Endometrium (tissue), 2 donors: ENCODE results near the gene SBF2.

Experiments
- FAIRE-seq: peaks from 2 replicates; lab custom pipeline; 2012; peaks lifted over from hg19 to GRCh38; lab: Jason Lieb, UNC
- donor health status: control.
- donor health status: control.

The SBF2 gene

DNA sequence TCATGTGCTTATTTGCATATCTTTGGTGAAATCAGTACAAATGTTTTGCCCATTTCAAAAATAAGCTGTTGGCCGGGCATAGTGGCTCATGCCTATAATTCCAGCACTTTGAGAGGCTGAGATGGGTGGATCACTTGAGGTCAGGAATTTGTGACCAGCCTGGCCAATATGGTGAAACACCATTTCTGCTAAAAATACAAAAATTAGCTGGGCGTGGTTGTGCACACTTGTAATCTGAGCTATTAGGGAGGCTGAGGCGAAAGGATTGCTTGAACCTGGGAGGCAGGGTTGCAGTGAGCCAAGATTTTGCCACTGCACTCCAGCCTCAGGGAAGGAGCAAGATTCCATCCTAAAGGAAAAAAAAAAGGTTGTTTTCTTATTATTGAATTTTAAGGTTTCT is 494.1 kb downstream of the SBF2 start:
- FAIRE-seq = no peak

DNA sequence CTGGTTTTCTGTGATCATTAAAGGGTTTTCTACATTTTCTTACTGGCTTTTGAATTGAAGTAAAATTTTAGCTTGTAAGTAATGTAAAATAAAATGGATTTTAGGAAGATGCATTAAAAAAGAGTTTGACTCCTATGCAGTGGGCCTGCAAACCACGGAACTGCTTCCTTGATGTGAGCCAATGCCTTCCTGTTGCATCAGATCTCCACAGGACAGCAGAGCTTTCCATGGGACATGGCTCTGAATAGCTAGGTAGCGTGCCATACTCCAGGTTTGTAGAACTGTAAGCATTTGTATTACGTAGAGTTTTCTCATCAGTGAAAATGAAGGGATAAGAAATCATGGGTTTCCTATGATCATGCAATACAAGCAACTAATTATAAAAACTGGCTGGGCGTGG is 496.7 kb downstream of the SBF2 start:
- no peak for FAIRE-seq

DNA sequence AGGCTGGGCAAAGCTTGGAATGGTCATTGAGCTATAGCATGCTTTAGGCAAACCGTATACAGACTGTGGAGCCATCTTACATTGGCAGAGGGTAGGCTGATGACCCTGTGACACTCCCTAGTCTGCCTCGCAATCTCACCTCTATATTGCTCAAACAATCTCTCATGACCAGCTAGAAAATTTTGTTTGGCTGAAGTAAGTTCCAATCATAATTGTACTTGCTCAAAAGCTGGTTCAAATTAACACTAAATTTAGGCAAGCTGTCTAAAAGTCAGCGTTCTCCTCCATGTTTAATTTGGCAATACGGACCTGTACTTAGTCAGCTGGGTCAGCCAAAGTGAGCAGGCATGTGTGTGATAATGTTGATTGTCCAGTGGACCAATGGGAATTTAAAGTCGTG is 497.2 kb downstream of the SBF2 start:
- no peak for FAIRE-seq

DNA sequence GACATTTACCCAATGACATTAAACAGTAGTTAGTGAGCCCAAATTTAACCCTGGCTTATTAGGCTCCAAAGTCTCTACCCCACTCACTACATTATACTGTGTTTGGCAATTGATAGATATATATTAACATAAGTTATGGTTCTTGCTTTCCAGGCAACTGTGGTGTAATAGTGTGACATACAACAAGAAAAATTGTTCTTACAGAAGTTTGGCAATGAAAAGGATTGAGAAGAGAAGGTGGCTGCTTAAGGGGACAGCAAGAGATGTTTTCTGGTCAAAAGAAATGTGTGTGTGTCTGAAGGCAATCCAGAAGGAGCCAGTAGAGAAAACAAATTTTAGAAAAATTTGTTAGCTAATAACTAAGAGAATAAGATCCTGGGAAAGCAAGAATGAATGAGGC is 497.8 kb downstream of the SBF2 start:
- FAIRE-seq = no peak

DNA sequence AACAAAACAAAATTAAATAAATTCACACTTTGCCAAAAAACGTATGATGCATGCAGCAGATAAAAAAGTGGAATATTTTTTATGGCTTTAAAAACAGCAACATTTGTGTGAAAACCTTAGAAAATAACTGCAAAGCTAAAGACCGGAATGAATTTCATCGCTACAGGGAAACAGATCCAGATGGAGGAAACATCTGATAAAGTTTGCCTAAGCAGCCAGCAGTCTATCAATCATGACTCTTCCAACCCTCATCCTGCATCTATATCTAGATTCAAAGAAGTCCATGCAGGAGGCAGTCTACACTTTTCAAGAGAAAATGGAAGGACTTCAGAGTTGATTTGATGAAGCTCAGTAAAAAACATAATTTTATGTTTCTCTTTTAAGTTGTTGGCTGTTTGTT is 503.3 kb downstream of the SBF2 start:
- no peak for FAIRE-seq

DNA sequence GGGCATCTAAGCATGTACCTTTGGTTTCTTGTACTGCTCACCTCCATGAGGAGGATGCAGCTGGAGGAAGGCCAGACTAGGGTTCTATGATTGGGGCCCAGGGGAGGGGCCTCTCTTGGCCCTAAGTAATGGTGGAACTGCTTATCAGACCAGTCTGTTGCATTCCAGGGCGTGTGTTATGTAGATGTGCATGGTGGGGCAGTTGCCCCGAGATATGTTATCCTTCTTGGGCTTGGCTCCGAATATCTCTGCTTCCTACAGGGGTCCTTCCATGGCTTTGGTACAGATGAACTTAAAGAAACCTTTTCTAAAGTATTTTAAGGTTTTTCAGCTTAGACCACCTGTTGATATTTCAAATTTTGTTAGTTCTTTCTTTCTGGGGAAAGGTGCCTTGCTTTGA is 504.1 kb downstream of the SBF2 start:
- no peak for FAIRE-seq

DNA sequence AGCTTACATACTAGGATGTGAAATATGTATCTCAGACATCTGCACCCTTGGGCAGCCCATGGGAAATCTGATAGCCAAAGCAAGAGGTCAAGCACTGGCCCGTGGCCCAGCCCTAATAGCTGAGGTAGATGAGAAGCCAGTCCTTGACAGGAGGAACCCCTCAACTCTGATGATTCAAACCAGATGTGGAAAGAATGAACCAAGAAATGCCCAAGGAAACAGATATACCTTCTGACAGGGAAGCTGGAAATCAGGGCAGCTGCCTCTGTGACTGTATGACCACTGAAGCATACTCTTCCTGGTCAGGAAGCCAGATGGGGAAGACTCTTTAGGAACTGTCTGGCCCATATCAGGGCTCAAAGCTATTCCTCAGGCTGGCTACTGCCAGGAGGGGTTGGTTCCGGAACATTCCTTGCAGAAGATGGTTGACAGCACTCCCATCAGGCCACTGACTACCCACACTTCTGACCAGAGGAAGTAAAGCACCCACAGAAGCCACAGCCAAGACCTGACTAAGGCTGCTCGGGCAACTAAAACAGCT is 506.0 kb downstream of the SBF2 start:
- no peak for FAIRE-seq

DNA sequence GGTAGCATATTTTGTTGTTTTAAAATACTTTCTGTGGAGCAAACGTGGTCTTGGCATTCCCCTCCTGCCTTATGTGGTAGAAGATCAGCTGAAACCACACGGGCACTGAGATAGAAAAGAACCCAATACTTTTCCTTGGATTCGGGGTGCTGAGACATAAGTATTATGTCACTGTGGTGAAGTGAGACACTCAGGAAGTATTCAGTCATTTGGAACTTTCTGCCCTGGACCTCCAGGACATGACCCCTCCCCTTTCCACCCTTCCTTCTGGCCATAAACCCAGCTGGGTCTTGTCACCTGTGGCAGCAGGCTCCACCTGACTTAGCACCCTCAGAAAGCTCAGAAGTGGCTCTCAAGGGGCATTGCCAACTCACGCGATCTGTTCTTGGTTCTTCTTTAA is 506.8 kb downstream of the SBF2 start:
- FAIRE-seq = no peak

DNA sequence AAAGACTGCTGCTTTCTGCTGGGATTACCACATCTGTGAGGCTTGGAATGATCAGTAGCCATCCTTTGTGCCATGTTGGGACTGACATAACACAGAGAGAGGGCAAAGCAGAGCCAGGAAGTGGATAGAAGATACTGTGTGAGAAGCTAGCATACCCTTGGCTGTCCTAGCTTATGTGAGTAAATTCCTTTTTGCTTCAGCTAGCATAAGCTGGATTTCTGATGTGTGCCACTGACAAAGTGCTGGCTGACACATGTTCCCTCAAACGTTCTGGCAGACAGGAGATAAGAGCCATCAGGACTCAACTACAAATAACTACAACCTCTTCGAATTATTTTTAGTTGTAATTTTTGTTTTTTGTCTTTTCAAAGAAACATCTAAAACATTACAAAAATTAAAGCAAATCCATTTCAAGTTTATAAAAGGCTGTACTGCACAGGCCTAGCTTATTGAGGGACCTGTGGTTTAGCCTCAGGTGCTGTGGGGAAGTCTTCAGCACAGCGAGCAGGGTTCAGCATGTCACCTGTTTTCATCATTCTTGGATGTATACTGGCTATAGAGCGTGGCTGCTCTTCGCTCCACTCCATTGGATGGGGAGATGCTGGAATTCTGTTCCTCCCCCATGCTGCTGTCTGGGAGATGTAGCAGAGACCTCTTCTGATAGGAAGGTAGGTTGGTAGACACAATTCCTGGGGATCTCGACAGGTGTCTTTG is 509.3 kb downstream of the SBF2 start:
- no peak for FAIRE-seq

DNA sequence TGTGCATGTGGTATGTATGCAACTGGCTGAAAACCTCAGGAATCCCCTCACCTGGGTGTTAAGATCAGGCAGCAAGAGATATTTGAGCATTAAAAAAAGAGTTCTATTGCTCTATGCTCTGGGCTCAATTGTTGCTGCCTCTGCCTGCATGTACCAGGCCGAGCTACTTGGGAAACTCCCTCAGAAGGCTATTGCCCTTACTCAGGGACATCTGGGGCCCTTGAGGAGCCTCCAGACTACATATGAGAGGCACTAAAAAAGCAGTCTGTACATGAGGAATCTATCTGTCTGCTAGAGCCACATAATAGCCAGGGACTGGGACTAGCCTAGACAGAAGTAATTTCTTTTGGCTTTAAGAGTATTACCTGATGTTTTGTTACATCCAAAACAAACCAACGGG is 510.0 kb downstream of the SBF2 start:
- FAIRE-seq = no peak

DNA sequence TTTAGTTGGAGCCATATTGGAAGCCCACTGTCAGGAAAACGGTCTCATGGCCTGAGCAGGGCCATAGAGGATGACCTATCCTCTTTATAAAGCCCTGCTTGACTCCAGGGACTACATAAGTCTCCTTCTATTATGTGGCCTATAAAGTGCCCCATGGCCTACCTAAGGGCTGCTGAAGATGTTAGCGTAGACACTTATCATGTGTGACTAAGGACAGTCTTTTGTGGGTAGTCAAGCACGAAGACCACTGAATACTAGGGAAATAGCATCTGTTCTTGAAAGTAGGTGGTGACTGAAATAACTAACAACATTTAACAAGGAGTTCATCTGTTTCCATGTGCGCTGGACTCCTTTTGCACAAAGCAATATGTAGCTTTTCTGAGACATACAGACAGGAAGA is 513.1 kb downstream of the SBF2 start:
- no peak for FAIRE-seq

DNA sequence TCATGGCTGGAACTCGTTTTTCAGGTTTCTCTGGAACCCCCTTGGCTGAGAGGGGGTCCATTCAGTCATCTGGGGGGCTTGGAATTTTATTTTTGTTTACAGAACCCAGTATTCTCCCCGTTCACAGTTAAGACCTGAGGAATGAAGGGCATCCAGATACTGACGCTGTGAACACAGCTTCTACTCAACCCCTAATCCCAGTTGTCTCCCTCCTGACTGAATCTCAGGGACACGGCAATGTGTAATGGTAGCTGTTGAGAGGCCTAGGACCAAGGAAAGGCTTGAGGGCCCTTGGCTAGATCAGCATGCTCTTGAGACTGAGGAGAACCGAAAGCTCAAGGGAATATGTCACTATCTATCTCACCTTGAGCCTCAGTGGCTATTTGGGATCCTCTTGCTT is 516.5 kb downstream of the SBF2 start:
- FAIRE-seq = no peak

DNA sequence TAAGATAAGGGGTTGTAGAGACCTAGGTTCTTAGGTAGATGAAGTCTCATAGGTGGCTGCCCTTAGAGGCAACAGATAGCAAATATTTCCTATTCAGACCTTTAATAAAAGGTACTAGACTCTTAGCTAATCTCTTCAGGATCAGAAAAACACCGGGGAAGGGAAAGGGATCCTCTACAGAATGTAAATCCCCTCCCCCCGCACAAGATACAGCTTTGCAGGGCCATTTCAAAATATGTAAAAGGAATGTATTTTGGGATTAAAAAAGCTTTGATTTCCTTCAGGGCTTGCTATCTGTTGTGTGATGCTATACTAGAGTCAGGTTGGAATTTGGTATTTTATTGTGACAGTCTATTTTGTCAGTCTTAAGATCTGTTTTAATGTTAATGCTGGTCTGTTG is 517.0 kb downstream of the SBF2 start:
- no peak for FAIRE-seq

DNA sequence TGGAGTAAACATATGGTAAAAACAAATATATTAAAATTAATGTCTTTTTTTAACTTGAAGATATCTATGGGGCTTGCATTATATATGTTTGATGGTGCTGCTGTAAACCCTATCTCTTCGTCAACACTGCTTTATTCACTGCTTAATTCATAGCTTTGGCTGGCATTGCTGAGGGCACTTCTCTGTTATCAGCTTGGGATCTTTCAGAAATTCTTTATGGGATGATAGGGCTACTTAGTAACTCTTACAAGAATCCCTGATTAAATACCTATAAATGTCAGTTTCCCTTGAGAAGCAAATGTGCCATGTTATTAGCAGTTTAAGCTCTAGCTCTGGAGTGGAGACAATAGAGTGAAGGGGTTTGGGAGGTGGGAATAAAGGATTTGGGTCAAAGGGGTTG is 517.8 kb downstream of the SBF2 start:
- FAIRE-seq = no peak

DNA sequence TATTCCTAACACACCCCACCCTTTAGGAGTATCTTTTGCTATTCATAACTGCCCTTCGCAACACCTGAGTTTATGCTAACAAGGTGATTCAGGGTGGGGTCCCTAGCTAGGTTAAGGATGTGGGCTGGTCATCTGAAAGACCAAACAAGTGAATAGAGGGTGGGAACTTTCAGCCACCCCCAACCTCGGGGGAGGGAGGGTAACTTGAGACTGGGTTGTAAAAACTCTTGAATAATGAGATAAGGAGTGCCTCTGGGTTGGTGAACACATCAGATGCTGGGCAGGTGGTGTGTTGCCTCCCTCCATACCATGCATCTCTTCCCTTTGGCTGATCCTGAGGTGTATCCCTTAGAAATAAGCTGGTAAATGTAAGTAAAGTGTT is 518.6 kb downstream of the SBF2 start:
- FAIRE-seq = no peak

DNA sequence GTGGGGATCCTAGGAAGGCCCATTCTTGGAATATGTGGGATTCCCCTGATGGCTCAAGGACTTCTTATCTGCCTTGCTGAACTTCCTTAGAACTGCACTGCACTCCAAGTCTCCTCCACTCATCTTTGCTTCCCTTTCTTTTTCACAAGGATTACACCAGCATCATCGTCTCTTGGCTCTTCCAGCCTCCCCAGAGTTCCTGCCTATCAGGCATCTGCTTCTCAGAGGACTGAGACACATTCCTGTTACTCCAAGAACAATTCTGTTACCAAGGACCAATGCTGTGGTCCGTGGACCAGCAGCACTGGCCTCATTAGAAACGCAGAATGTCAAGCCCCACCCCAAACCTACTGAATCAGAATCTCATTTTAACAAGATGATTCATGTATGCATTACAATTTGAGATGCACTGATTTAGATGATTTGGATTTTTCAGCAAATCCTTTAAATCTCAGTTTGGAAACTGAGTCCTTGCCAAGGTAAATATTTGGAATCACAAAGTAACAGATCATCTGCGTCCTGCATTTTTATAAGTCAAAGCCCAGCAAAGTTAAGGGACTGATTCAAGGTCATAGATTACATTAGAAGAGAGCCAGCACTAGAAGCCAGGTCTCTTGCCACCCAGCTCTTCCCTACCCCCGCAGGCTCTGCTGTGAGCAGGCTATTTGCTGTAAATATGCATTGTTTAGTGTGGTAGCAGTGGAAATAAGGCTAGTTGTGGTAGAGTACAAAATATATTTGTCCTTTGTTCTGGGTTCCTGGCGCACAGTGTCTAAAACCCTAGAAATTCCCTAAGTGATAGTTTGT is 519.2 kb downstream of the SBF2 start:
- FAIRE-seq = no peak

DNA sequence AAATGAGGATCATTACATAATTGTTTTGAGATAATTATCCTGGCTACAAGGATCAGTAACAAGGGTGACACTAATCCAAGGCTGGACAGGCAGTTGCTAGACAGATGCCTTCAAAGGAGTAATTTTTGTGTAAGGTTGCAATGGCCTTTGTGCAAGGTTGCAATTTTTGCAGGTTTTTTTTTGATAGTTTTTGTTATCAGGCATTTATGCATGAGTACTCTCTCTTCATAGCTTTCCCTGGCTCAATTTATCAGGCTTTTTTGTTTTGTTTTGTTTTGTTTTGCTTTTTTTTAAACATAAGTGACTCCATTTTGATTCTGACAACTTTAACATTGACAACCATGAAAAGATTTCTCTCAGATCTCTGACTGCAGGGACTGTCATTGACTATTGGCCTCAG is 519.9 kb downstream of the SBF2 start:
- no peak for FAIRE-seq

DNA sequence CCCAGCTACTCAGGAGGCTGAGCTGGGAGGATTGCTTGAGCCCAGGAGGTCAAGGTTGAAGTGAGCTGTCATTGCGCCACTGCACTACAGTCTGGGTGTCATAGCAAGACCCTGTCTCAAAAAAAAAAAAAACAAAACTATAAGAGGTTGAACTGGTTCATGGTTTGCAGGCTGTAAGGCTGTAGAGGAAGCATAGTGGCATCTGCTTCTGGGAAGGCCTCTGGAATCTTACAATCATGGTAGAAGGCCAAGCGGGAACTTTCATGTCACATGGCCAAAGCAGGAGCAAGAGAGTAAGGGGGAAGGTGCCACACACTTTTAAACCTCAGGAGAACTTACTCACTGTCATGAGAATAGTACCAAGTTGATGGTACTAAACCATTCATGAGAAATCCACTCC is 520.5 kb downstream of the SBF2 start:
- FAIRE-seq = no peak

DNA sequence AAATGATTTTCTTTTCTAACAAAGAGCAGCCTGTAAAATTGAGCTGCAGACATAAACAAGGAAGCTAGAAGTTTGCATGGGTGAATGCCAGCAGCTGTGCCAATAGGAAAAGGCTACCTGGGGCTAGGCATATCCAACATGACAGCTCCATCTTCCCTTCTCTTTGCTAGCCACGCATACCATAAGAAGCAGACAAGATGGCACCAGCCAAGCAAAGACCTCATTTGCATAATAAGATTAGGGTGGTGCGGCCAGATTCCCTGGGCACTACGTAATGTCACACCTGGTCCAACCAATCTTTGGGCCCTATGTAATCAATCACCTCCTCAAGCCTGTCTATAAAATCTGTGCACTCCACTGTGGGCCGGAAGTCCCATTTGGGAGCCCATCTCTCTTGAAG is 521.8 kb downstream of the SBF2 start:
- FAIRE-seq = no peak

DNA sequence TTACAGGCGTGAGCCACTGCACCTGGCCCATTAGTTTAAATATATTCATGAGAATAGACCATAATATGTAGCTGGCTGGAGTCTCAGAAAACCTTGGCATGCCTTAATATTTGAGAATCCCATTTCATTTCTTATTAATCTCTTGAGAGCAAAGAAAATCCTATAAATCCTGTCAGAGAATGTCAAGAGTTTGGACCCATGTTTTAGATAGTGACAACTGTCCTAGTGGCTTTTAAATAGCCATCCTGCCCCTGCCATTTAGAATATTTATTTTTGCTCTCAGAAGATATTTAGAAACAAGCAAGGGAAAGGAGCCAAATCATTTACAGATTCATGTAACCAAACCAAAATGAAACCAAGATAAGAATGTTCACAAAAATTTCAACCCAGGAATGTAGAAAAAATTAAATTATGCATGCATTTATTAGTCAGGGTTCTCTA is 522.9 kb downstream of the SBF2 start:
- FAIRE-seq = no peak

DNA sequence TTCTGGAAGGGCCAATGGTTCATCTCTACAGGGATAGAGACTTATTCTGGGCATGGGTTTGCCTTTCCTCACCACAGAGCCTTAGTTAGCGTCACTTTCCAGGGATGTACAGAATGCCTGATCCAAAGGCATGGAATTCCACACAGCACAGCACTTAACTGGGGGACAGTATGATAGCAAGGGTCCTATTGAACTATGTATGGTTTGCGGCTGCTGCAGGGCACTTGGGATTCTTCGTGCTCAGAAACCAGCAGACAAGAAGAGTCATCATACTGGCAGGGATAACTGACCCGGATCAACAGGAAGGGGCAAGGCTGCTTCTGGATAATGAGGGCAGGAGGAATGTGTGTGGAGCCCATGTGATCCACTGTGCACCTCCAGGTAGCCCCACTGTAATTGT is 524.4 kb downstream of the SBF2 start:
- no peak for FAIRE-seq

DNA sequence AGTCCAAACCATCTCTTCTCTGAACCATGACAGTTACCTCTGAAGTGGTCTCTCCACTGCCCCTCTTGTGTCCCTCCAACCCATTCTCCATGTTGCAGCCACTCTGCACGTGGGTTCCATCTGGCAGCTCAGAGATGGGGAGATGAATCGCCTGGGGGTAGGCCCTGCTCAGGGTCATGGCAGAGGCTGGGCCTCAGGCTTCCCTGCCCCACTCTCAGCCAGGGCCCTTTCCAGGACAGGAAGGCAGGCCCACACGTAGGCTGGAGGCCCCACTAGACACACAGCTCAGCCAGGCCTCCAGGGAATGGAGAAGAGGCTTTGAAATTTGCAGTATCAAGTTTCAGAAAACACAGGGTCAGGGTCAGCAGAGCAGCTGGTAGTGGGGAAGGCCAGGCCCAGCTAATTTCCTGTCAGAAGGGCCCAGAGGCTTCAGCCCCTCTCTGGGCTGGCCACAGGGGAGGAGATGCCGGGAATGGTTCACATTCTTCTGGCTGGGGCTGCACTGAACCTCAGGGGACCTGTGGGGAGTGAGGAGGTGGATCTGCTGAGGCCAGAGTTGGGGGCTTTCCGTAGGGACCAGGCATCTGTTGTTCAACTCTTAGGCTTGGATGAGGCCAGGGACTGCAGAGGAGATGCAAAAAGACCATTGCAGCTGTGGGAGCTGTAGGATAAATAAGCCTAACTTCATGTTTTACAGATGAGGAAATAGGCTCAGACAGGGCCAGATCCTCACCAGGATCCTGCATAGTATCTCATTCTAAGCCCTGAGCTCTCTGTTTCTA is 528.5 kb downstream of the SBF2 start:
- peak; percentile 70 for FAIRE-seq

DNA sequence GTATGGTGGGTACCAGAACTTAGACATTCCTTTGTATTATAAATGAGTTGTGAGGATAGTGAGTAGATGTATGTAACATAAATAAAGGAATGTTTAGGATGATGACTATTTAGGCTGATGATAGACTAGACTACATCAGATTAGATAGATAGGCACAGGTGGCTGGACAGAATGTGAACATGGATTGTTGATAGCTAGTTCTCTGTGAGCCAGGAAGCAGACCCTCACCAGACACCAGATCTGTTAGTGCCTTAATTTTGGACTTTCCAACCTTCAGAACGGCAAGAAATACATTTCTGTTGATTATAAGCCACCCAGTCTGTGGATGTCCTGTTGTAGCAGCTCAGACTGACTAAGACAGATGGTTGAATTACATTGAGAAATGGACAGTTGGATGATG is 530.7 kb downstream of the SBF2 start:
- no peak for FAIRE-seq
